ENCODE data around the gene FXR2. TPM values are rescaled to one million over a fixed set of nuclear protein-coding genes. Genes with fewer than 3 reads are reported as not detected.

The FXR2 gene
- total RNA-seq, 1 donor from 2014 or later: 37.9 TPM

GRCh38 chr17:7620835-7621234, 6.1 kb upstream of the FXR2 start:
- Mint-ChIP-seq H3K36me3 (ENCODE audit: low read depth, unreplicated experiment) (no peaks in the 10 kb centered on the region), H3K4me3 (ENCODE audit: unreplicated experiment) (no peak overlapping the region), H3K4me1 (ENCODE audit: unreplicated experiment) (peaks cover 5% of the 10 kb centered on the region), H3K9me3 (ENCODE audit: unreplicated experiment) (no peaks in the 10 kb centered on the region), H3K27me3 (ENCODE audit: unreplicated experiment) (peaks cover 7% of the 10 kb centered on the region), H3K27ac (ENCODE audit: unreplicated experiment) (no peak overlapping the region)
- no peak for DNase-seq (ENCODE audit: low spot score)
- no peak for TF ChIP-seq CTCF (IDR thresholded peaks at IDR 0.05; ENCODE audit: unreplicated experiment)

GRCh38 chr17:7618608-7619007, 3.9 kb upstream of the FXR2 start:
- Mint-ChIP-seq H3K4me3 (ENCODE audit: unreplicated experiment) (no peak overlapping the region), H3K9me3 (ENCODE audit: unreplicated experiment) (no peaks in the 10 kb centered on the region), H3K27me3 (ENCODE audit: unreplicated experiment) (peaks cover 4% of the 10 kb centered on the region), H3K27ac (ENCODE audit: unreplicated experiment) (peak overlapping the region; percentile 6), H3K4me1 (ENCODE audit: unreplicated experiment) (peaks cover 10% of the 10 kb centered on the region), H3K36me3 (ENCODE audit: low read depth, unreplicated experiment) (peaks cover 1% of the 10 kb centered on the region)
- no peak for DNase-seq (ENCODE audit: low spot score)
- no peak for TF ChIP-seq CTCF (IDR thresholded peaks at IDR 0.05; ENCODE audit: unreplicated experiment)

- no peaks in the 10 kb centered on the region for H3K9me3 Mint-ChIP-seq (ENCODE audit: unreplicated experiment)
- no peak for TF ChIP-seq CTCF (IDR thresholded peaks at IDR 0.05; ENCODE audit: unreplicated experiment)
- peaks cover 28% of the 10 kb centered on the region for H3K4me1 Mint-ChIP-seq (ENCODE audit: unreplicated experiment)
- no peak for DNase-seq (ENCODE audit: low spot score)
- H3K4me3 Mint-ChIP-seq (ENCODE audit: unreplicated experiment): peak overlapping the region; percentile 88
- peaks cover 4% of the 10 kb centered on the region for H3K36me3 Mint-ChIP-seq (ENCODE audit: low read depth, unreplicated experiment)
- H3K27ac Mint-ChIP-seq (ENCODE audit: unreplicated experiment): peak overlapping the region; percentile 82
- no peaks in the 10 kb centered on the region for H3K27me3 Mint-ChIP-seq (ENCODE audit: unreplicated experiment)
These were observed 609 bp upstream of the FXR2 start for GRCh38 chr17:7615265-7615747.

- peaks cover 29% of the 10 kb centered on the region for H3K4me1 Mint-ChIP-seq (ENCODE audit: unreplicated experiment)
- no peaks in the 10 kb centered on the region for H3K9me3 Mint-ChIP-seq (ENCODE audit: unreplicated experiment)
- H3K4me3 Mint-ChIP-seq (ENCODE audit: unreplicated experiment): peak overlapping the region; percentile 88
- no peak for TF ChIP-seq CTCF (IDR thresholded peaks at IDR 0.05; ENCODE audit: unreplicated experiment)
- DNase-seq (ENCODE audit: low spot score): no peak
- peaks cover 4% of the 10 kb centered on the region for H3K36me3 Mint-ChIP-seq (ENCODE audit: low read depth, unreplicated experiment)
- no peaks in the 10 kb centered on the region for H3K27me3 Mint-ChIP-seq (ENCODE audit: unreplicated experiment)
- H3K27ac Mint-ChIP-seq (ENCODE audit: unreplicated experiment): peak overlapping the region; percentile 39
These were observed 800 bp downstream of the FXR2 start for GRCh38 chr17:7613769-7614424.

GRCh38 chr17:7612294-7612640, 2.4 kb downstream of the FXR2 start:
- TF ChIP-seq CTCF (IDR thresholded peaks at IDR 0.05; ENCODE audit: unreplicated experiment): no peak
- no peak for DNase-seq (ENCODE audit: low spot score)
- H3K4me3 Mint-ChIP-seq (ENCODE audit: unreplicated experiment): peak overlapping the region; percentile 43
- H3K9me3 Mint-ChIP-seq (ENCODE audit: unreplicated experiment): no peaks in the 10 kb centered on the region
- H3K27me3 Mint-ChIP-seq (ENCODE audit: unreplicated experiment): no peaks in the 10 kb centered on the region
- H3K36me3 Mint-ChIP-seq (ENCODE audit: low read depth, unreplicated experiment): peaks cover 4% of the 10 kb centered on the region
- H3K27ac Mint-ChIP-seq (ENCODE audit: unreplicated experiment): no peak overlapping the region
- peaks cover 24% of the 10 kb centered on the region for H3K4me1 Mint-ChIP-seq (ENCODE audit: unreplicated experiment)

Measured in endothelial cell (in vitro differentiated cells).